H1 (cell line): ENCODE data around the gene APOBEC3H. TPM values are rescaled to one million over a fixed set of nuclear protein-coding genes. Genes with fewer than 3 reads are reported as not detected.
"Not testable (repeated sequence)": the region's sequence is repeated elsewhere in the genome, so short reads cannot be mapped to it uniquely, and the experiment has no call there.

Experiments used
- CTCF ChIA-PET: fragments of 300-600 bp; sonication (Branson Sonifier 250); formaldehyde crosslinking; loops from one replicate; lab custom pipeline; 2021; ENCODE audit not compliant: partially characterized antibody; lab: Charles Lee
- POLR2A ChIA-PET: fragments of 300-600 bp; sonication (Branson Sonifier 250); formaldehyde crosslinking; loops from one replicate; lab custom pipeline; 2021; ENCODE audit warnings: inconsistent platforms; ENCODE audit not compliant: partially characterized antibody; lab: Charles Lee
- DNase-seq, 2 experiments: peaks; one replicate each; pipeline versions ENCODE4 v3.0.0 to v3.0.0-alpha.2; 2010 to 2022; ENCODE audit warnings: low spot score in 2 of 2, low read depth in 1 of 2, mixed read lengths in 1 of 2
- FAIRE-seq: peaks from 2 replicates; lab custom pipeline; 2011; peaks lifted over from hg19 to GRCh38; lab: Jason Lieb, UNC
- H2AFZ ChIP-seq: 2 replicates; pipeline ENCODE4 v1.8.1; 2012; ENCODE audit warnings: low read length, inconsistent platforms
- H2AK5ac ChIP-seq: 2 replicates; pipeline ENCODE4 v1.6.1; 2013; ENCODE audit warnings: low read depth, low read length
- H2BK120ac ChIP-seq: replicated peaks from 2 replicates; pipeline ENCODE3; 2013; ENCODE audit warnings: low read depth, low read length, inconsistent platforms
- H2BK12ac ChIP-seq: 2 replicates; pipeline ENCODE4 v1.6.1; 2013; ENCODE audit warnings: low read depth, low read length
- H2BK15ac ChIP-seq: 2 replicates; pipeline ENCODE4 v1.6.1; 2013; ENCODE audit warnings: low read length
- H2BK20ac ChIP-seq: 2 replicates; pipeline ENCODE4 v1.6.1; 2013; ENCODE audit warnings: low read length
- H2BK5ac ChIP-seq: 2 replicates; pipeline ENCODE4 v1.6.1; 2013; ENCODE audit warnings: low read depth, low read length
- H3K14ac ChIP-seq: 2 replicates; pipeline ENCODE4 v1.6.1; 2013; ENCODE audit warnings: inconsistent platforms; ENCODE audit not compliant: insufficient read length
- H3K18ac ChIP-seq: 2 replicates; pipeline ENCODE4 v1.6.1; 2013; ENCODE audit warnings: low read length; ENCODE audit errors: extremely low read depth
- H3K23ac ChIP-seq: 2 replicates; pipeline ENCODE4 v1.6.1; 2013; ENCODE audit warnings: inconsistent platforms; ENCODE audit not compliant: insufficient read length
- H3K23me2 ChIP-seq: 2 replicates; pipeline ENCODE4 v1.6.1; 2013; ENCODE audit warnings: low read depth, low read length
- H3K27ac ChIP-seq: 2 replicates; pipeline ENCODE4 v1.6.1; 2011; ENCODE audit warnings: low read depth, low read length, inconsistent platforms
- H3K27me3 ChIP-seq, 4 experiments: replicated peaks in 1 of 4; 1 replicate in 1 of 4; 2 replicates in 3 of 4; pipeline versions ENCODE4 v1.6.1 to v1.8.1; 2011 to 2013; ENCODE audit warnings: low read length in 3 of 4, mild to moderate bottlenecking in 3 of 4, inconsistent platforms in 2 of 4, mixed read lengths in 2 of 4, moderate library complexity in 1 of 4; ENCODE audit not compliant: control insufficient read depth in 3 of 4, insufficient read depth in 3 of 4; ENCODE audit errors: extremely low read depth in 1 of 4
- H3K36me3 ChIP-seq, 4 experiments: 2 replicates each; pipeline versions ENCODE4 v1.6.1 to v1.8.1; 2011 to 2013; ENCODE audit warnings: mild to moderate bottlenecking in 4 of 4, low read length in 3 of 4, moderate library complexity in 2 of 4, control low read depth in 1 of 4, inconsistent platforms in 1 of 4; ENCODE audit not compliant: insufficient read depth in 4 of 4, control insufficient read depth in 2 of 4
- H3K4ac ChIP-seq: replicated peaks from 2 replicates; pipeline ENCODE3; 2013; ENCODE audit warnings: low read length, low read depth, mixed read lengths, inconsistent platforms; ENCODE audit not compliant: insufficient read length
- H3K4me1 ChIP-seq, 4 experiments: replicated peaks in 1 of 4; 1 replicate in 1 of 4; 2 replicates in 3 of 4; pipeline versions ENCODE4 v1.6.1 to v1.8.1; 2011 to 2013; ENCODE audit warnings: low read length in 3 of 4, inconsistent platforms in 2 of 4, mixed read lengths in 1 of 4; ENCODE audit not compliant: insufficient read depth in 4 of 4, control insufficient read depth in 3 of 4
- H3K4me2 ChIP-seq, 2 experiments: 2 replicates each; pipeline versions ENCODE4 v1.6.1 to v1.8.1; 2011 to 2013; ENCODE audit warnings: low read depth in 2 of 2, low read length in 2 of 2, control low read depth in 1 of 2, inconsistent platforms in 1 of 2, mild to moderate bottlenecking in 1 of 2; ENCODE audit not compliant: insufficient read depth in 1 of 2
- H3K4me3 ChIP-seq, 4 experiments: fragments of 200-600, 300-600 bp in 1 of 4; sonication (generic), shearing (Covaris generic), sonication (Bioruptor Twin) in 1 of 4; 2 replicates each; pipeline versions ENCODE4 v1.5.1 to v1.8.1; 2011 to 2016; ENCODE audit warnings: low read length in 4 of 4, low read depth in 3 of 4, control low read depth in 2 of 4, inconsistent platforms in 2 of 4, mild to moderate bottlenecking in 2 of 4, mixed read lengths in 1 of 4, moderate library complexity in 1 of 4; ENCODE audit not compliant: insufficient read depth in 2 of 4; ENCODE audit errors: extremely low read depth in 1 of 4
- H3K56ac ChIP-seq: replicated peaks from 2 replicates; pipeline ENCODE3; 2013; ENCODE audit warnings: low read depth, mild to moderate bottlenecking, mixed read lengths, low read length, inconsistent platforms; ENCODE audit not compliant: insufficient read length
- H3K79me1 ChIP-seq: 2 replicates; pipeline ENCODE4 v1.6.1; 2013; ENCODE audit warnings: low read depth, low read length, control low read depth
- H3K79me2 ChIP-seq, 2 experiments: 2 replicates each; pipeline versions ENCODE4 v1.6.1 to v1.8.1; 2012 to 2013; ENCODE audit warnings: low read length in 2 of 2, mild to moderate bottlenecking in 2 of 2, inconsistent platforms in 1 of 2; ENCODE audit not compliant: insufficient read depth in 2 of 2, control insufficient read depth in 1 of 2
- H3K9ac ChIP-seq, 4 experiments: replicated peaks in 1 of 4; 1 replicate in 1 of 4; 2 replicates in 3 of 4; pipeline versions ENCODE4 v1.6.1 to v1.8.1; 2011 to 2013; ENCODE audit warnings: low read depth in 3 of 4, low read length in 3 of 4, control low read depth in 2 of 4, mild to moderate bottlenecking in 2 of 4, moderate library complexity in 2 of 4, inconsistent platforms in 1 of 4; ENCODE audit errors: extremely low read depth in 1 of 4
- H3K9me3 ChIP-seq, 2 experiments: 2 replicates each; pipeline versions ENCODE4 v1.6.1 to v1.8.1; 2012 to 2013; ENCODE audit warnings: mild to moderate bottlenecking in 2 of 2, moderate library complexity in 2 of 2, control low read depth in 1 of 2, inconsistent platforms in 1 of 2, low read depth in 1 of 2, low read length in 1 of 2, mixed read lengths in 1 of 2; ENCODE audit not compliant: insufficient read depth in 2 of 2
- H4K20me1 ChIP-seq, 2 experiments: replicated peaks in 1 of 2; 2 replicates each; pipeline versions ENCODE3 to v1.8.1; 2011 to 2013; ENCODE audit warnings: inconsistent platforms in 2 of 2, low read length in 2 of 2, mild to moderate bottlenecking in 1 of 2; ENCODE audit not compliant: insufficient read depth in 2 of 2, control insufficient read depth in 1 of 2
- H4K5ac ChIP-seq: 2 replicates; pipeline ENCODE4 v1.6.1; 2013; ENCODE audit warnings: low read length, low read depth, mixed read lengths, inconsistent platforms; ENCODE audit not compliant: insufficient read length
- H4K8ac ChIP-seq: 2 replicates; pipeline ENCODE4 v1.8.0; 2013; ENCODE audit warnings: mild to moderate bottlenecking, moderate library complexity, low read length, inconsistent platforms; ENCODE audit not compliant: insufficient read depth; ENCODE audit errors: extremely low read depth
- H4K91ac ChIP-seq: replicated peaks from 2 replicates; pipeline ENCODE3; 2013; ENCODE audit warnings: low read length, mixed read lengths, inconsistent platforms; ENCODE audit not compliant: insufficient read length
- WGBS, 2 experiments: shearing (Covaris generic) in 1 of 2; methylation state at CpG; one replicate each; pipeline versions ENCODE4 v1.1.6 to v1.1.7; 2013 to 2015; ENCODE audit warnings: low lambda C conversion rate in 2 of 2, mixed read lengths in 2 of 2, inconsistent platforms in 1 of 2, low coverage in 1 of 2, missing lambda C conversion rate in 1 of 2; ENCODE audit not compliant: insufficient replicate concordance in 2 of 2, insufficient coverage in 1 of 2, insufficient read length in 1 of 2; ENCODE audit errors: extremely low coverage in 1 of 2, missing lambda C conversion rate in 1 of 2; 5-methylcytosine and 5-hydroxymethylcytosine counted together
- polyA plus RNA-seq, 7 experiments: library from polyadenylated mRNA; depleted of rRNA in 3 of 7; stranded (reverse) in 5 of 7; unstranded in 2 of 7; fragments of >200 nt in 5 of 7; fragments of 200-250 nt in 2 of 7; gene quantifications; 1 replicate in 5 of 7; 2 replicates in 1 of 7; 4 replicates in 1 of 7; pipeline versions ENCODE4 v1.2.1 to v1.2.3, GENCODE V29; 2011 to 2013; ENCODE audit warnings: missing spikeins in 2 of 7, mixed read lengths in 2 of 7
- total RNA-seq: library from RNA; stranded (reverse); fragmentation: NEBNext Ultra II Directional; extraction: Animal tissue kit (Norgen Biotek cat#: 25700); gene quantifications from 2 replicates; pipeline ENCODE4 v1.2.1, GENCODE V29; 2021

Gene APOBEC3H
- total and polyA plus RNA-seq, 2 of the 8 experiments (the other 6 are each of a cell fraction or from before 2014, with no cell fraction given) = 0.47 to 0.56 TPM

- H3K27ac ChIP-seq, H4K8ac ChIP-seq, H2BK20ac ChIP-seq, H3K4ac ChIP-seq, H2BK5ac ChIP-seq, H2AK5ac ChIP-seq, H3K36me3 ChIP-seq, H2BK120ac ChIP-seq, H3K4me1 ChIP-seq, H3K27me3 ChIP-seq, FAIRE-seq, H3K79me2 ChIP-seq, H2BK15ac ChIP-seq, H3K79me1 ChIP-seq, H3K23ac ChIP-seq, H2BK12ac ChIP-seq, H4K5ac ChIP-seq, H3K23me2 ChIP-seq, H4K20me1 ChIP-seq, H2AFZ ChIP-seq, H3K9me3 ChIP-seq, H3K14ac ChIP-seq, H3K18ac ChIP-seq, DNase-seq, H3K9ac ChIP-seq, H4K91ac ChIP-seq, H3K56ac ChIP-seq, H3K4me3 ChIP-seq, H3K4me2 ChIP-seq: not testable (repeated sequence)
- WGBS, 2 experiments = 96% methylated on average over 11 of the region's 12 CpGs; no CpG with 5 or more reads in 1 of the 2 experiments
- CTCF ChIA-PET = interaction anchor here (0.5 to 0.7 kb wide), 2 partner anchors 11 to 305 kb away, joined by 3 read pairs; no protein-coding TSS in a partner anchor
- POLR2A ChIA-PET = interaction anchor here (0.7 kb wide), 1 partner anchor 12 kb away, joined by 3 read pairs; no protein-coding TSS in a partner anchor
These were observed 19.1 kb upstream of the APOBEC3H start for GRCh38 chr22:39077912-39078311.
